K562 (cell line): Measurements from ENCODE around the gene COL15A1. TPM values are rescaled to one million over a fixed set of nuclear protein-coding genes. Genes with fewer than 3 reads are reported as not detected.

Experiments
- ESRRA ChIP-seq: fragments of 450-650 bp; IDR thresholded peaks from 2 replicates; pipeline ENCODE4 v1.6.1; 2014; ENCODE audit warnings: low read depth, mild to moderate bottlenecking, moderate library complexity, borderline replicate concordance
- JUNB ChIP-seq: fragments of 450-650 bp; formaldehyde crosslinking; conservative IDR thresholded peaks from 2 replicates; pipeline ENCODE4 v1.4.0; 2020; ENCODE audit warnings: mild to moderate bottlenecking
- MAFG ChIP-seq: fragments of 450-650 bp; conservative IDR thresholded peaks from 2 replicates; pipeline ENCODE4 v1.6.1; 2016; ENCODE audit warnings: missing genetic modification characterization, missing compliant biosample characterization
- MAFK ChIP-seq: IDR thresholded peaks from 2 replicates; pipeline ENCODE4 v1.6.1; 2011; ENCODE audit warnings: low read length, improper control_type of control experiment
- MBD1 ChIP-seq: fragments of 250-450 bp; sonication (Bioruptor Pico); IDR thresholded peaks from 2 replicates; pipeline ENCODE4 v1.8.0; 2022; ENCODE audit warnings: inconsistent platforms
- NCOR1 ChIP-seq: fragments of 450-650 bp; IDR thresholded peaks from 2 replicates; pipeline ENCODE4 v1.6.1; 2016; ENCODE audit warnings: mild to moderate bottlenecking, moderate library complexity
- NFE2 ChIP-seq: IDR thresholded peaks from 2 replicates; pipeline ENCODE4 v1.6.1; 2014; ENCODE audit warnings: antibody characterized with exemption, low read depth
- NR2C2 ChIP-seq, 2 experiments: fragments of 200-800 bp in 1 of 2; sonication (Bioruptor generic) in 1 of 2; sonication (generic) in 1 of 2; formaldehyde crosslinking in 1 of 2; IDR thresholded peaks; 2 replicates each; pipeline versions ENCODE4 v1.6.1 to v1.8.0; 2016 to 2022; ENCODE audit warnings: mild to moderate bottlenecking in 1 of 2, missing compliant biosample characterization in 1 of 2, missing genetic modification characterization in 1 of 2, missing genetic modification reagents in 1 of 2
- SMAD2 ChIP-seq: fragments of 150-350 bp; IDR thresholded peaks from 2 replicates; pipeline ENCODE4 v1.6.1; 2014; ENCODE audit warnings: low read depth, mild to moderate bottlenecking, low read length
- SMARCE1 ChIP-seq: fragments of 450-650 bp; IDR thresholded peaks from 2 replicates; pipeline ENCODE4 v1.7.1; 2016; ENCODE audit warnings: mild to moderate bottlenecking
- SNRNP70 ChIP-seq: fragments of 200-400 bp; formaldehyde crosslinking; optimal IDR thresholded peaks from 2 replicates; pipeline ENCODE3; 2017; ENCODE audit warnings: low read depth, low read length
- ZNF316 ChIP-seq: fragments of 450-650 bp; IDR thresholded peaks from 2 replicates; pipeline ENCODE4 v1.6.1; 2016
- polyA plus RNA-seq, 8 experiments: library from polyadenylated mRNA; depleted of rRNA in 4 of 8; stranded (reverse) in 5 of 8; unstranded in 3 of 8; fragments of >200 nt; fragmentation: Nextera tagmentation in 2 of 8; fragmentation: Illumina TruSeq in 1 of 8; extraction: Ambion mirVana in 2 of 8; extraction: Trizol in 1 of 8; gene quantifications; 2 replicates each; pipeline versions ENCODE4 v1.2.1 to v1.2.3, GENCODE V29; 2011 to 2014; ENCODE audit warnings: inconsistent platforms in 1 of 8, missing spikeins in 1 of 8
- total RNA-seq, 7 experiments: library from RNA; depleted of rRNA in 6 of 7; stranded (reverse); fragments of >200 nt in 6 of 7; fragmentation: Illumina TruSeq in 2 of 7; extraction: Trizol in 2 of 7; gene quantifications; 2 replicates each; pipeline versions ENCODE4 v1.2.1 to v1.2.3, GENCODE V29; 2011 to 2021; ENCODE audit warnings: low replicate concordance in 1 of 7
- TF ChIP-seq, protein P1 (sequence below): fragments of 250-450 bp; sonication (Bioruptor Pico); IDR thresholded peaks from 2 replicates; pipeline ENCODE4 v1.4.0; 2020
- TF ChIP-seq, protein P2 (sequence below): fragments of 450-650 bp; formaldehyde crosslinking; IDR thresholded peaks from 2 replicates; pipeline ENCODE4 v1.4.0; 2020; ENCODE audit warnings: mild to moderate bottlenecking, mixed read lengths

Gene COL15A1
- total and polyA plus RNA-seq, 9 of the 15 experiments (the other 6 are each of a cell fraction or from before 2014, with no cell fraction given): 0.46 to 5.1 (median 2.6) TPM

- no peak for TF ChIP-seq NR2C2 (CRISPR knock-in tag; IDR thresholded peaks at IDR 0.05)
- TF ChIP-seq NR2C2 (tag; IDR thresholded peaks at IDR 0.05): peak; percentile 76
- 0 out of 2 replicates have a peak, but pooled peaks have one; percentile 11 for TF ChIP-seq MBD1 (CRISPR knock-in tag)
- peak; percentile 34; the same call in 1 of the 2 replicates for TF ChIP-seq NCOR1
- TF ChIP-seq, protein P1, sequence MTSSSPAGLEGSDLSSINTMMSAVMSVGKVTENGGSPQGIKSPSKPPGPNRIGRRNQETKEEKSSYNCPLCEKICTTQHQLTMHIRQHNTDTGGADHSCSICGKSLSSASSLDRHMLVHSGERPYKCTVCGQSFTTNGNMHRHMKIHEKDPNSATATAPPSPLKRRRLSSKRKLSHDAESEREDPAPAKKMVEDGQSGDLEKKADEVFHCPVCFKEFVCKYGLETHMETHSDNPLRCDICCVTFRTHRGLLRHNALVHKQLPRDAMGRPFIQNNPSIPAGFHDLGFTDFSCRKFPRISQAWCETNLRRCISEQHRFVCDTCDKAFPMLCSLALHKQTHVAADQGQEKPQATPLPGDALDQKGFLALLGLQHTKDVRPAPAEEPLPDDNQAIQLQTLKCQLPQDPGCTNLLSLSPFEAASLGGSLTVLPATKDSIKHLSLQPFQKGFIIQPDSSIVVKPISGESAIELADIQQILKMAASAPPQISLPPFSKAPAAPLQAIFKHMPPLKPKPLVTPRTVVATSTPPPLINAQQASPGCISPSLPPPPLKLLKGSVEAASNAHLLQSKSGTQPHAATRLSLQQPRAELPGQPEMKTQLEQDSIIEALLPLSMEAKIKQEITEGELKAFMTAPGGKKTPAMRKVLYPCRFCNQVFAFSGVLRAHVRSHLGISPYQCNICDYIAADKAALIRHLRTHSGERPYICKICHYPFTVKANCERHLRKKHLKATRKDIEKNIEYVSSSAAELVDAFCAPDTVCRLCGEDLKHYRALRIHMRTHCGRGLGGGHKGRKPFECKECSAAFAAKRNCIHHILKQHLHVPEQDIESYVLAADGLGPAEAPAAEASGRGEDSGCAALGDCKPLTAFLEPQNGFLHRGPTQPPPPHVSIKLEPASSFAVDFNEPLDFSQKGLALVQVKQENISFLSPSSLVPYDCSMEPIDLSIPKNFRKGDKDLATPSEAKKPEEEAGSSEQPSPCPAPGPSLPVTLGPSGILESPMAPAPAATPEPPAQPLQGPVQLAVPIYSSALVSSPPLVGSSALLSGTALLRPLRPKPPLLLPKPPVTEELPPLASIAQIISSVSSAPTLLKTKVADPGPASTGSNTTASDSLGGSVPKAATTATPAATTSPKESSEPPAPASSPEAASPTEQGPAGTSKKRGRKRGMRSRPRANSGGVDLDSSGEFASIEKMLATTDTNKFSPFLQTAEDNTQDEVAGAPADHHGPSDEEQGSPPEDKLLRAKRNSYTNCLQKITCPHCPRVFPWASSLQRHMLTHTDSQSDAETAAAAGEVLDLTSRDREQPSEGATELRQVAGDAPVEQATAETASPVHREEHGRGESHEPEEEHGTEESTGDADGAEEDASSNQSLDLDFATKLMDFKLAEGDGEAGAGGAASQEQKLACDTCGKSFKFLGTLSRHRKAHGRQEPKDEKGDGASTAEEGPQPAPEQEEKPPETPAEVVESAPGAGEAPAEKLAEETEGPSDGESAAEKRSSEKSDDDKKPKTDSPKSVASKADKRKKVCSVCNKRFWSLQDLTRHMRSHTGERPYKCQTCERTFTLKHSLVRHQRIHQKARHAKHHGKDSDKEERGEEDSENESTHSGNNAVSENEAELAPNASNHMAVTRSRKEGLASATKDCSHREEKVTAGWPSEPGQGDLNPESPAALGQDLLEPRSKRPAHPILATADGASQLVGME (CRISPR knock-in tag): 0 out of 2 replicates have a peak, but pooled peaks have one; percentile 9
- TF ChIP-seq, protein P2, sequence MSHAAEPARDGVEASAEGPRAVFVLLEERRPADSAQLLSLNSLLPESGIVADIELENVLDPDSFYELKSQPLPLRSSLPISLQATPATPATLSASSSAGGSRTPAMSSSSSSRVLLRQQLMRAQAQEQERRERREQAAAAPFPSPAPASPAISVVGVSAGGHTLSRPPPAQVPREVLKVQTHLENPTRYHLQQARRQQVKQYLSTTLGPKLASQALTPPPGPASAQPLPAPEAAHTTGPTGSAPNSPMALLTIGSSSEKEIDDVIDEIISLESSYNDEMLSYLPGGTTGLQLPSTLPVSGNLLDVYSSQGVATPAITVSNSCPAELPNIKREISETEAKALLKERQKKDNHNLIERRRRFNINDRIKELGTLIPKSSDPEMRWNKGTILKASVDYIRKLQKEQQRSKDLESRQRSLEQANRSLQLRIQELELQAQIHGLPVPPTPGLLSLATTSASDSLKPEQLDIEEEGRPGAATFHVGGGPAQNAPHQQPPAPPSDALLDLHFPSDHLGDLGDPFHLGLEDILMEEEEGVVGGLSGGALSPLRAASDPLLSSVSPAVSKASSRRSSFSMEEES (CRISPR knock-in tag): peak; percentile 85
- peak; percentile 93 for TF ChIP-seq ZNF316
- no peak for TF ChIP-seq SMAD2
- TF ChIP-seq MAFK: peak; percentile 52; the same call in 1 of the 2 replicates
- no peak for TF ChIP-seq SNRNP70
- peak; percentile 36; the same call in 1 of the 2 replicates for TF ChIP-seq SMARCE1
- no peak for TF ChIP-seq JUNB
- TF ChIP-seq ESRRA: peak; percentile 91
- TF ChIP-seq NFE2: peak; percentile 27; the same call in 1 of the 2 replicates
- TF ChIP-seq MAFG (tag): peak; percentile 76
Observed at GRCh38 chr9:98929895-98930341, 13.8 kb upstream of the COL15A1 start (continued).
